PC-3 (cell line): ENCODE measurements around the gene TNS3. TPM values are rescaled to one million over a fixed set of nuclear protein-coding genes. Genes with fewer than 3 reads are reported as not detected.
"Not testable (repeated sequence)": the region's sequence is repeated elsewhere in the genome, so short reads cannot be mapped to it uniquely, and the experiment has no call there.

Source experiments
- ATAC-seq: fragments of 200-7000 bp; cut with Tn5 transposase; 2 replicates; pipeline ENCODE4 v1.9.1; 2020; ENCODE audit warnings: mild to moderate bottlenecking, moderate library complexity
- BruUV-seq: library from RNA; stranded (reverse); fragments of 400-500 nt; replicated peaks from 2 replicates; lab custom pipeline; 2021; lab: Mats Ljungman, UMichigan
- CTCF ChIA-PET: fragments of 300-600 bp; sonication (Branson Sonifier 250); formaldehyde crosslinking; loops from one replicate; lab custom pipeline; 2022; ENCODE audit warnings: antibody characterized with exemption; lab: Charles Lee
- POLR2A ChIA-PET: fragments of 300-600 bp; sonication (Branson Sonifier 250); formaldehyde crosslinking; loops from one replicate; lab custom pipeline; 2022; ENCODE audit warnings: antibody characterized with exemption; ENCODE audit not compliant: unreplicated experiment; lab: Charles Lee
- DNase-seq: peaks from one replicate; pipeline ENCODE4 v3.0.0-alpha.2; 2015
- H2AFZ ChIP-seq: fragments of 300-600 bp; sonication (generic); 2 replicates; pipeline ENCODE4 v1.6.0; 2016; ENCODE audit warnings: antibody characterized with exemption, low read length
- H3F3A ChIP-seq: fragments of 300-600 bp; sonication (generic); one replicate; pipeline ENCODE4 v1.6.0; 2017; ENCODE audit warnings: antibody characterized with exemption, low read length, control low read depth, mild to moderate bottlenecking; ENCODE audit not compliant: unreplicated experiment
- H3K27ac ChIP-seq: fragments of 300-600 bp; sonication (generic); 2 replicates; pipeline ENCODE4 v1.5.1; 2016; ENCODE audit warnings: mild to moderate bottlenecking, low read length
- H3K27me3 ChIP-seq: fragments of 300-600 bp; sonication (generic); 2 replicates; pipeline ENCODE4 v1.6.1; 2016; ENCODE audit warnings: low read length, mixed read lengths
- H3K36me3 ChIP-seq: fragments of 300-600 bp; sonication (generic); 2 replicates; pipeline ENCODE4 v1.6.1; 2016; ENCODE audit warnings: low read depth, mixed run types, low read length, mixed read lengths
- H3K4me1 ChIP-seq: fragments of 300-600 bp; sonication (generic); 2 replicates; pipeline ENCODE4 v1.5.1; 2016; ENCODE audit warnings: low read length; ENCODE audit not compliant: insufficient read depth
- H3K4me2 ChIP-seq: fragments of 300-600 bp; sonication (generic); 2 replicates; pipeline ENCODE4 v1.6.0; 2016; ENCODE audit warnings: low read length
- H3K4me3 ChIP-seq: fragments of 300-600 bp; sonication (generic); 2 replicates; pipeline ENCODE4 v1.5.1; 2016; ENCODE audit warnings: mild to moderate bottlenecking, low read length, mixed read lengths
- H3K79me2 ChIP-seq: fragments of 300-600 bp; sonication (generic); 2 replicates; pipeline ENCODE4 v1.6.1; 2017; ENCODE audit warnings: low read length, mixed read lengths
- H3K9ac ChIP-seq: fragments of 300-600 bp; sonication (generic); 2 replicates; pipeline ENCODE4 v1.6.0; 2016; ENCODE audit warnings: mild to moderate bottlenecking, low read length
- H3K9me2 ChIP-seq: fragments of 300-600 bp; sonication (generic); replicated peaks from 2 replicates; pipeline ENCODE4 v1.6.1; 2016; ENCODE audit warnings: mixed run types, low read length, mixed read lengths
- H3K9me3 ChIP-seq: fragments of 300-600 bp; sonication (generic); 2 replicates; pipeline ENCODE4 v1.6.1; 2016; ENCODE audit warnings: low read length, mixed read lengths
- H4K20me1 ChIP-seq: fragments of 300-600 bp; sonication (generic); 2 replicates; pipeline ENCODE4 v1.6.1; 2016; ENCODE audit warnings: low read length, mixed read lengths
- CTCF ChIP-seq: fragments of 300-600 bp; sonication (generic); conservative IDR thresholded peaks from 2 replicates; pipeline ENCODE4 v1.5.1; 2017; ENCODE audit warnings: antibody characterized with exemption, low read depth, mild to moderate bottlenecking, low read length
- EZH2 ChIP-seq: fragments of 300-600 bp; sonication (generic); IDR thresholded peaks from one replicate; pipeline ENCODE4 v1.6.1; 2017; ENCODE audit warnings: antibody characterized with exemption, mild to moderate bottlenecking, low read length; ENCODE audit not compliant: unreplicated experiment
- EZH2phosphoT487 ChIP-seq: fragments of 300-600 bp; sonication (generic); IDR thresholded peaks from 2 replicates; pipeline ENCODE4 v1.6.1; 2018; ENCODE audit warnings: mild to moderate bottlenecking, antibody characterized with exemption, low read length, borderline replicate concordance
- intact Hi-C: fragments of 100-400 bp; cut with micrococcal nuclease; formaldehyde crosslinking; loops from 2 replicates; pipeline ENCODE4 v1.9.0; 2023
- total RNA-seq: library from RNA; depleted of rRNA; stranded (reverse); fragments of >200 nt; gene quantifications from 2 replicates; pipeline ENCODE4 v1.2.3, GENCODE V29; 2014

TNS3 gene
- total RNA-seq, 1 experiment from 2014 or later = 72.3 TPM

DNA sequence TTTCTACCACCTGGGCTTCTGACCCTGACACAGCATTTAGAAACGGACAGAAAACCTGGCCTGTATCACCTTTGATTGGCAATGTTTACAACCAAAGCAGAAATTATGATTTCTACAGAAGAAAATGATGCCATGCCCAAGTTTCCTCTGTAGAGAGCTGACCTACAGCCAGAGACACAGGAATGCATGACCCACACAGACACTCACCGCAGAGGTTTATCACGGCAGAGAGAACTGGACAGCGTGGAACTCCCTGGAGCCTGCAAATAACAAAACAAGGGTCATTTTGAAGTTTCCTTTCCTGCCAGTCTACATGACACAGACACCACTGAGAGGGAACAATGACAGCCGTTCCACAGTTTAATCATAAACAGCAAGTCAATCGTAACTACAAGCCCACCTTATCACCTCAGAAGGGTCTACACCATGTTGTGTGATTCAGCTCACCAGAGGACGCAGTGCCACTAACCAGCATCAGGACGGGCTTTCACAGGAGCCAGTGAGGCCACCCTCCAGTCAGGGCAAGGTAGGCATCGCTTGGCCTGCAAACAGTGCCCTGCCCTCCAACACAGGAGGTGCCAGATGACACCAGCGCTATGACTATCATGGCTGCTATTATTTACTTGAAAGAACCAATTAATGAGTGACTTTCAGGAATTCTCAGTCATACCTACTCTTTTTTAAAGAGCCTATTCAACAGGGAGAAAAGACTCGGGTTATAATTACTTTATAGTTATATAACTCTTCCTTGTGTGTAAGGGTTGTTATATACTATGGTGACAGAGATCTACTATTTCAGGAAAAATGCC, 139.9 kb downstream of the TNS3 start:
- no peak overlapping the region for H2AFZ ChIP-seq
- CTCF ChIA-PET = no interaction called here
- H3K36me3 ChIP-seq = peaks cover 4% of the 10 kb centered on the region
- TF ChIP-seq CTCF (no peak), EZH2 (no peak), EZH2phosphoT487 (no peak)
- no peak overlapping the region for H3K9ac ChIP-seq
- intact Hi-C loops = no loop called here
- H3K4me2 ChIP-seq = no peak overlapping the region
- no peaks in the 10 kb centered on the region for H3K27me3 ChIP-seq
- H3K4me1 ChIP-seq = peaks cover 8% of the 10 kb centered on the region; the same call in 1 of the 2 replicates
- POLR2A ChIA-PET = no interaction called here
- H3K27ac ChIP-seq = no peak overlapping the region
- H4K20me1 ChIP-seq = peaks cover 13% of the 10 kb centered on the region; the same call in 1 of the 2 replicates
- H3K9me3 ChIP-seq = no peaks in the 10 kb centered on the region
- H3F3A ChIP-seq = no peaks in the 10 kb centered on the region
- no peaks in the 10 kb centered on the region for H3K9me2 ChIP-seq
- DNase-seq (no peak), ATAC-seq (no peak)
- no peak overlapping the region for H3K4me3 ChIP-seq
- no TSS peak for BruUV-seq
- peaks cover 61% of the 10 kb centered on the region for H3K79me2 ChIP-seq

GRCh38 chr7:47441048-47441447, 140.9 kb downstream of the TNS3 start:
- H3K4me2 ChIP-seq, H3K4me1 ChIP-seq, H3K4me3 ChIP-seq, H3K27me3 ChIP-seq, POLR2A ChIA-PET, BruUV-seq, DNase-seq, H3K9ac ChIP-seq, H3K27ac ChIP-seq, H3K36me3 ChIP-seq, ATAC-seq, intact Hi-C loops, H3K9me3 ChIP-seq, H3F3A ChIP-seq, CTCF ChIA-PET, H3K9me2 ChIP-seq, H2AFZ ChIP-seq: not testable (repeated sequence)
- Histone ChIP-seq H4K20me1 (peaks cover 13% of the 10 kb centered on the region; the same call in 1 of the 2 replicates), H3K79me2 (peaks cover 51% of the 10 kb centered on the region)

GRCh38 chr7:47440320-47440719, 141.6 kb downstream of the TNS3 start:
- H3K36me3 ChIP-seq = peaks cover 8% of the 10 kb centered on the region
- no peaks in the 10 kb centered on the region for H3F3A ChIP-seq
- no peak overlapping the region for H3K9ac ChIP-seq
- CTCF ChIA-PET = no interaction called here
- ATAC-seq = no peak
- no peak overlapping the region for H2AFZ ChIP-seq
- H3K4me2 ChIP-seq = no peak overlapping the region
- peaks cover 13% of the 10 kb centered on the region; the same call in 1 of the 2 replicates for H4K20me1 ChIP-seq
- BruUV-seq = no TSS peak
- no peaks in the 10 kb centered on the region for H3K4me1 ChIP-seq
- no peak for DNase-seq
- POLR2A ChIA-PET = no interaction called here
- no peak overlapping the region for H3K4me3 ChIP-seq
- intact Hi-C loops = no loop called here
- no peak overlapping the region for H3K27ac ChIP-seq
- H3K9me3 ChIP-seq = no peaks in the 10 kb centered on the region
- peaks cover 44% of the 10 kb centered on the region for H3K79me2 ChIP-seq
- TF ChIP-seq EZH2 = no peak
- TF ChIP-seq CTCF = no peak
- TF ChIP-seq EZH2phosphoT487 = no peak
- H3K27me3 ChIP-seq = no peaks in the 10 kb centered on the region
- no peaks in the 10 kb centered on the region for H3K9me2 ChIP-seq
